IMR-90 (cell line): Measurements from ENCODE around the gene KRTAP12-4. TPM values are rescaled to one million over a fixed set of nuclear protein-coding genes. Genes with fewer than 3 reads are reported as not detected.

Experiments
- ATAC-seq: fragments of 200-7000 bp; cut with Tn5 transposase; 2 replicates; pipeline ENCODE4 v1.9.1; 2020; ENCODE audit warnings: low read depth, mild to moderate bottlenecking, moderate library complexity
- BruUV-seq: library from RNA; stranded (reverse); fragments of 400-500 nt; replicated peaks from 2 replicates; lab custom pipeline; 2021; lab: Mats Ljungman, UMichigan
- CTCF ChIA-PET: fragments of 300-600 bp; formaldehyde crosslinking; extraction: SDS; loops from one replicate; lab custom pipeline; 2021; ENCODE audit warnings: antibody characterized with exemption; lab: Yijun Ruan, JAX
- POLR2A ChIA-PET: fragments of 300-600 bp; sonication (Branson Sonifier 250); formaldehyde crosslinking; loops from one replicate; lab custom pipeline; 2022; ENCODE audit warnings: antibody characterized with exemption; ENCODE audit not compliant: unreplicated experiment; lab: Charles Lee
- DNase-seq: peaks from one replicate; pipeline ENCODE4 v3.0.0; 2013
- H2AFZ ChIP-seq: replicated peaks from 2 replicates; pipeline ENCODE3; 2013; ENCODE audit warnings: low read length, mild to moderate bottlenecking; ENCODE audit not compliant: poor library complexity
- H2AK5ac ChIP-seq: 2 replicates; pipeline ENCODE4 v1.6.1; 2013; ENCODE audit warnings: low read depth, low read length, inconsistent platforms
- H2AK9ac ChIP-seq: replicated peaks from 2 replicates; pipeline ENCODE3; 2013; ENCODE audit warnings: mild to moderate bottlenecking, low read depth, low read length, moderate library complexity; ENCODE audit not compliant: poor library complexity
- H2BK120ac ChIP-seq: 2 replicates; pipeline ENCODE4 v1.6.1; 2013; ENCODE audit warnings: low read depth, low read length, inconsistent platforms
- H2BK15ac ChIP-seq: 3 replicates; pipeline ENCODE4 v1.6.1; 2013; ENCODE audit warnings: low read depth, low read length, inconsistent platforms
- H2BK20ac ChIP-seq: 2 replicates; pipeline ENCODE4 v1.6.1; 2013; ENCODE audit warnings: low read depth, mild to moderate bottlenecking, inconsistent platforms, low read length, moderate library complexity
- H2BK5ac ChIP-seq: 2 replicates; pipeline ENCODE4 v1.6.1; 2013; ENCODE audit warnings: mild to moderate bottlenecking, low read depth, low read length, inconsistent platforms; ENCODE audit not compliant: poor library complexity, severe bottlenecking
- H3K14ac ChIP-seq: replicated peaks from 2 replicates; pipeline ENCODE4 v1.6.1; 2013; ENCODE audit warnings: low read depth, low read length, inconsistent platforms
- H3K18ac ChIP-seq: 2 replicates; pipeline ENCODE4 v1.6.1; 2013; ENCODE audit warnings: low read depth, low read length, control low read depth
- H3K23ac ChIP-seq: 2 replicates; pipeline ENCODE4 v1.6.1; 2013; ENCODE audit warnings: low read depth, low read length, inconsistent platforms
- H3K27ac ChIP-seq: 2 replicates; pipeline ENCODE4 v1.5.1; 2013; ENCODE audit warnings: mild to moderate bottlenecking, control low read depth, low read length; ENCODE audit not compliant: insufficient read depth
- H3K27me3 ChIP-seq: 2 replicates; pipeline ENCODE4 v1.6.1; 2013; ENCODE audit warnings: low read length; ENCODE audit not compliant: control insufficient read depth, insufficient read depth
- H3K36me3 ChIP-seq: 2 replicates; pipeline ENCODE4 v1.6.1; 2013; ENCODE audit warnings: low read length, mixed read lengths; ENCODE audit not compliant: control insufficient read depth, insufficient read depth
- H3K4ac ChIP-seq: 2 replicates; pipeline ENCODE4 v1.6.1; 2013; ENCODE audit warnings: low read depth, low read length, inconsistent platforms
- H3K4me1 ChIP-seq: 2 replicates; pipeline ENCODE4 v1.6.1; 2013; ENCODE audit warnings: low read length, mixed read lengths; ENCODE audit not compliant: control insufficient read depth, insufficient read depth
- H3K4me2 ChIP-seq: 2 replicates; pipeline ENCODE4 v1.6.1; 2013; ENCODE audit warnings: low read depth, mild to moderate bottlenecking, control low read depth, low read length, moderate library complexity
- H3K4me3 ChIP-seq: 2 replicates; pipeline ENCODE4 v1.5.1; 2013; ENCODE audit warnings: low read depth, mild to moderate bottlenecking, control low read depth, low read length, moderate library complexity; ENCODE audit not compliant: insufficient read depth
- H3K56ac ChIP-seq: 2 replicates; pipeline ENCODE4 v1.6.1; 2013; ENCODE audit warnings: low read length, inconsistent platforms; ENCODE audit not compliant: insufficient read depth; ENCODE audit errors: extremely low read depth
- H3K79me1 ChIP-seq, 2 experiments: 2 replicates each; pipeline ENCODE4 v1.6.1; 2013; ENCODE audit warnings: low read length in 2 of 2, inconsistent platforms in 1 of 2, low read depth in 1 of 2
- H3K9ac ChIP-seq: 2 replicates; pipeline ENCODE4 v1.6.1; 2013; ENCODE audit warnings: low read depth, low read length, control low read depth
- H3K9me1 ChIP-seq: 2 replicates; pipeline ENCODE4 v1.6.1; 2013; ENCODE audit warnings: low read length, inconsistent platforms; ENCODE audit not compliant: insufficient read depth
- H3K9me3 ChIP-seq: 2 replicates; pipeline ENCODE4 v1.6.1; 2013; ENCODE audit warnings: low read length; ENCODE audit not compliant: control insufficient read depth, insufficient read depth
- H4K20me1 ChIP-seq: 2 replicates; pipeline ENCODE4 v1.6.1; 2013; ENCODE audit warnings: low read length, inconsistent platforms; ENCODE audit not compliant: insufficient read depth
- H4K5ac ChIP-seq: 2 replicates; pipeline ENCODE4 v1.6.1; 2013; ENCODE audit warnings: mild to moderate bottlenecking, low read depth, low read length, control low read depth
- H4K8ac ChIP-seq, 2 experiments: 2 replicates each; pipeline ENCODE4 v1.6.1; 2013; ENCODE audit warnings: low read depth in 2 of 2, low read length in 2 of 2, control low read depth in 1 of 2, inconsistent platforms in 1 of 2
- H4K91ac ChIP-seq: 2 replicates; pipeline ENCODE4 v1.6.1; 2013; ENCODE audit warnings: low read depth, low read length, inconsistent platforms; ENCODE audit not compliant: insufficient read depth
- CEBPB ChIP-seq: IDR thresholded peaks from 2 replicates; pipeline ENCODE4 v1.6.1; 2012; ENCODE audit warnings: low read depth, low read length, improper control_type of control experiment
- RAD21 ChIP-seq: IDR thresholded peaks from 2 replicates; pipeline ENCODE4 v1.6.1; 2012; ENCODE audit warnings: low read length, improper control_type of control experiment
- WGBS, 2 experiments: methylation state at CpG; one replicate each; pipeline versions ENCODE4 v1.1.5 to v1.1.7; 2013; ENCODE audit warnings: missing lambda C conversion rate in 2 of 2; ENCODE audit not compliant: insufficient read length in 1 of 2; ENCODE audit errors: extremely low coverage in 2 of 2; 5-methylcytosine and 5-hydroxymethylcytosine counted together
- dilution Hi-C: fragments of 300-500 bp; cut with HindIII; formaldehyde crosslinking; loops from one replicate; pipeline ENCODE4 v1.14.3; 2018; ENCODE audit warnings: low sequenced_read_pairs; ENCODE audit not compliant: unreplicated experiment
- in situ Hi-C: fragments of 300-500 bp; cut with MboI; formaldehyde crosslinking; loops from 3 replicates; pipeline ENCODE4 v1.14.3; 2019; ENCODE audit warnings: low sequenced_read_pairs, inconsistent platforms, mixed read lengths
- intact Hi-C: fragments of 100-400 bp; cut with micrococcal nuclease; formaldehyde crosslinking; loops from 2 replicates; pipeline ENCODE4 v1.10.0; 2022
- polyA plus RNA-seq, 3 experiments: library from polyadenylated mRNA; depleted of rRNA; stranded (reverse); fragments of >200 nt; gene quantifications; 2 replicates each; pipeline ENCODE4 v1.2.3, GENCODE V29; 2012; ENCODE audit warnings: low replicate concordance in 1 of 3
- total RNA-seq: library from RNA; depleted of rRNA; stranded (reverse); fragments of >200 nt; gene quantifications from 2 replicates; pipeline ENCODE4 v1.2.3, GENCODE V29; 2012

KRTAP12-4 gene
- total and polyA plus RNA-seq, 2 of the 4 experiments (the other 2 are of a cell fraction): not detected

GRCh38 chr21:44644878-44645277 is 9.6 kb downstream of the KRTAP12-4 start:
- no peak overlapping the region for H2AFZ ChIP-seq
- no peaks in the 10 kb centered on the region for H3K9me1 ChIP-seq
- DNase-seq (no peak), ATAC-seq (no peak)
- no peak overlapping the region for H3K4me2 ChIP-seq
- H3K4me1 ChIP-seq: no peaks in the 10 kb centered on the region
- H3K23ac ChIP-seq: no peak overlapping the region
- no CpG with 5 or more reads among the region's 2 CpGs for WGBS, 2 experiments
- no peak overlapping the region for H2BK120ac ChIP-seq
- H3K79me1 ChIP-seq: no peaks in the 10 kb centered on the region
- H2AK5ac ChIP-seq: no peak overlapping the region
- peaks cover 10% of the 10 kb centered on the region for H3K9me3 ChIP-seq
- no peak overlapping the region for H3K14ac ChIP-seq
- H3K36me3 ChIP-seq: no peaks in the 10 kb centered on the region
- no peak overlapping the region for H3K4me3 ChIP-seq
- intact Hi-C loops (no loop called here), dilution Hi-C loops (no loop called here), in situ Hi-C loops (no loop called here)
- H3K56ac ChIP-seq: no peak overlapping the region
- H2AK9ac ChIP-seq: no peak overlapping the region
- no TSS peak for BruUV-seq
- H4K5ac ChIP-seq: no peak overlapping the region
- ChIA-PET POLR2A (no interaction called here), CTCF (no interaction called here)
- H2BK20ac ChIP-seq: no peak overlapping the region
- H2BK15ac ChIP-seq: no peak overlapping the region
- TF ChIP-seq CEBPB (no peak), RAD21 (no peak)
- H4K8ac ChIP-seq: no peak overlapping the region
- H3K27ac ChIP-seq: no peak overlapping the region
- H3K4ac ChIP-seq: no peak overlapping the region
- H3K9ac ChIP-seq: no peak overlapping the region
- H2BK5ac ChIP-seq: no peak overlapping the region
- H4K91ac ChIP-seq: no peak overlapping the region
- no peaks in the 10 kb centered on the region for H4K20me1 ChIP-seq
- H3K27me3 ChIP-seq: no peaks in the 10 kb centered on the region; the same call in 1 of the 2 replicates
- no peak overlapping the region for H3K18ac ChIP-seq
